Measurements from ENCODE around the gene IGF2R. TPM values are rescaled to one million over a fixed set of nuclear protein-coding genes. Genes with fewer than 3 reads are reported as not detected.

IGF2R gene
- total RNA-seq, 4 donors from 2014 or later, result 56.6 to 134 (median 108) TPM

DNA sequence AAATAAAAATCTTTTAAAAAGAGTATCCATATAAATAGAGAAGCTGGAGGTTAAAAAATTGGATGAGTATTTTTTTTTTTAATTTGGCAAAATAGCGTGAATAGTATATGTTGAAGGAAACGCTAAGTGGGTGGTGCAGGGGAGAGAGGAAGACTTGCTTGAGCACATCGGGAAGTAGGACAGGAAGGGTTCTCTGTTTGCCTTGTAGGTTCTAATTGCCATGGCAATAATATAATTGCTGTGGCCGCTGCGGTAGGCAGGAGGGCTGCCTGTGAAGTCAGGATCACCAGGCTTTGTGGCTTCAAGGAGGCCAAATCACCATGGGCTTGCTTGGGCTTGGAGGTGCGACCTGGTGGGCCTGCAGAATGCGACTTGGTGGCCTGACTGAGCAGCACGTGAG, 35.1 kb downstream of the IGF2R start:
- intact Hi-C loops (cut with DNase I; ENCODE audit: low total_unique reads), result no loop called here
- Histone ChIP-seq H3K36me3 (no peaks in the 10 kb centered on the region), H3K4me3 (no peak overlapping the region), H3K27ac (no peak overlapping the region), H3K4me1 (peaks cover 40% of the 10 kb centered on the region in 2 donors), H3K9me3 (no peaks in the 10 kb centered on the region), H3K27me3 (no peaks in the 10 kb centered on the region)
- in situ Hi-C loops (cut with MboI; ENCODE audit: low sequenced_read_pairs in 4 of 4), result no loop called here
- TF ChIP-seq, protein P1, sequence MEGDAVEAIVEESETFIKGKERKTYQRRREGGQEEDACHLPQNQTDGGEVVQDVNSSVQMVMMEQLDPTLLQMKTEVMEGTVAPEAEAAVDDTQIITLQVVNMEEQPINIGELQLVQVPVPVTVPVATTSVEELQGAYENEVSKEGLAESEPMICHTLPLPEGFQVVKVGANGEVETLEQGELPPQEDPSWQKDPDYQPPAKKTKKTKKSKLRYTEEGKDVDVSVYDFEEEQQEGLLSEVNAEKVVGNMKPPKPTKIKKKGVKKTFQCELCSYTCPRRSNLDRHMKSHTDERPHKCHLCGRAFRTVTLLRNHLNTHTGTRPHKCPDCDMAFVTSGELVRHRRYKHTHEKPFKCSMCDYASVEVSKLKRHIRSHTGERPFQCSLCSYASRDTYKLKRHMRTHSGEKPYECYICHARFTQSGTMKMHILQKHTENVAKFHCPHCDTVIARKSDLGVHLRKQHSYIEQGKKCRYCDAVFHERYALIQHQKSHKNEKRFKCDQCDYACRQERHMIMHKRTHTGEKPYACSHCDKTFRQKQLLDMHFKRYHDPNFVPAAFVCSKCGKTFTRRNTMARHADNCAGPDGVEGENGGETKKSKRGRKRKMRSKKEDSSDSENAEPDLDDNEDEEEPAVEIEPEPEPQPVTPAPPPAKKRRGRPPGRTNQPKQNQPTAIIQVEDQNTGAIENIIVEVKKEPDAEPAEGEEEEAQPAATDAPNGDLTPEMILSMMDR (IDR thresholded peaks at IDR 0.05 in 4 of 5, conservative IDR thresholded peaks at IDR 0.05 in 1 of 5), result no peak
- TF ChIP-seq POLR2A (IDR thresholded peaks at IDR 0.05), result no peak
- ATAC-seq (no peak), DNase-seq (no peak)

DNA sequence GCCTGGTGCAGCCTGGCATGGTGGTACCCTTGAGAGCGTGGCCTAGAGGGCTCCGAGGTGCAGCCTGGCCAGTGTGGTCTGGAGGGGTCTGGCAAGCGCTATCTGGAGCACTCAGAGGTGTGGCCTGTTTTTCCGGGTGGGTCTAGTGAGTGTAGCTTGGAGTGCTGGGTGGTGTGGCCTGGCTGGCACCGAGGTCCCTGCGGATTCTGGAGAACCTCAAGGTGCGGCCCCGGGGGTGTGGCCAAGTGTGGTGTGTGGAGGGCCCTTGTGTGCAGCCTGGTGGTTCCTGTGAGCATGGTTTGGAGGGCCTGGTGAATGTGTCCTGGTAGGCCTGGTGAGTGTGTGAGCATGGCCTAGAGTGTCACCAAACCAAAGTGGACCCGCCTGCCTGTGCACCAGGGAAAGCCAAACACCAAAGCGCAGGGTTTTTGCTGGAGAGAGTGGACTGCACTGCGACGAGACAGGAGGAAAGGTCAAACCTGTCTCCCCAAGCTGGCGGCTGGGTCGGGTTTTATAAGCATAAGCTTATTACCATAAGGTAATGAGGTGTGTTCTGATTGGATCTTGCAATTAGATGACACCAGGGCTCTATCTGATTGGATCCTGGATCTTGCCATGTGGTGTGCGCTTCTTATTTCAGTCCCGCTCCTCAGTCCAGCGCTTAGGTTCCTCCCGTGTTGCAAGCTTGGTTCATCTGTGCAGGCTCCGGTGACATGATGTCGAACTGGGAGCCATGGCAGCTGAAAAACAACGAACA, 35.7 kb downstream of the IGF2R start:
- in situ Hi-C loops (cut with MboI; ENCODE audit: low sequenced_read_pairs in 4 of 4) (no loop called here), intact Hi-C loops (cut with DNase I; ENCODE audit: low total_unique reads) (no loop called here)
- TF ChIP-seq, protein P1 (IDR thresholded peaks at IDR 0.05 in 4 of 5, conservative IDR thresholded peaks at IDR 0.05 in 1 of 5), result no peak
- TF ChIP-seq POLR2A (IDR thresholded peaks at IDR 0.05), result no peak
- DNase-seq, result no peak
- no peak for ATAC-seq
- Histone ChIP-seq H3K4me3 (no peak overlapping the region), H3K27me3 (no peaks in the 10 kb centered on the region), H3K36me3 (peaks cover 0 to 4% of the 10 kb centered on the region in 2 donors), H3K4me1 (peaks cover 41 to 46% of the 10 kb centered on the region in 2 donors), H3K27ac (no peak overlapping the region), H3K9me3 (no peaks in the 10 kb centered on the region)

DNA sequence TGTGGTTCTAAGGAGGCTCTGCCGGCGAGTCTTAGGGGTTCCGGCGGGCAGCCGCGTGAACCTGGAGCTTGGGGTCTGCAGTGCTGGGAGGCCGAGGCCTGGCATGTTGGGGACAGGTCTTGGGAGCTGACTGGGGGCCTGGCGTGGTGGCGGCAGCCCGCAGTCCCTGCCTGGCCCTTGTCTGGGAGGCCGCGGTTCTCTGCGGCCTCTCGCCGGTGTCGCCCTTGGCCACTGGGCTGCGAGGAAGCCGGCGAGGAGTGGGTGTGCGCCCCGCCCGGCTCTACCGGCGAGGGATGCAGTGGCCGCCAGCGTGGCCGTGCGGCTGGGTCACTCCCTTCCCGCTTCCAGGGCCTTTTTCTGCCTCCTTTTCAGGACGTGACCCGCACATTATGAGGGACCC, 36.3 kb downstream of the IGF2R start:
- peaks cover 46 to 49% of the 10 kb centered on the region in 2 donors for H3K4me1 ChIP-seq
- no peak overlapping the region for H3K4me3 ChIP-seq
- TF ChIP-seq, protein P1 (IDR thresholded peaks at IDR 0.05 in 4 of 5, conservative IDR thresholded peaks at IDR 0.05 in 1 of 5), result no peak
- H3K27me3 ChIP-seq, result no peaks in the 10 kb centered on the region
- DNase-seq, result no peak
- intact Hi-C loops (cut with DNase I; ENCODE audit: low total_unique reads), result no loop called here
- H3K27ac ChIP-seq, result no peak overlapping the region
- H3K36me3 ChIP-seq, result peaks cover 0 to 5% of the 10 kb centered on the region in 2 donors
- in situ Hi-C loops (cut with MboI; ENCODE audit: low sequenced_read_pairs in 4 of 4), result no loop called here
- no peak for ATAC-seq
- H3K9me3 ChIP-seq, result no peaks in the 10 kb centered on the region

DNA sequence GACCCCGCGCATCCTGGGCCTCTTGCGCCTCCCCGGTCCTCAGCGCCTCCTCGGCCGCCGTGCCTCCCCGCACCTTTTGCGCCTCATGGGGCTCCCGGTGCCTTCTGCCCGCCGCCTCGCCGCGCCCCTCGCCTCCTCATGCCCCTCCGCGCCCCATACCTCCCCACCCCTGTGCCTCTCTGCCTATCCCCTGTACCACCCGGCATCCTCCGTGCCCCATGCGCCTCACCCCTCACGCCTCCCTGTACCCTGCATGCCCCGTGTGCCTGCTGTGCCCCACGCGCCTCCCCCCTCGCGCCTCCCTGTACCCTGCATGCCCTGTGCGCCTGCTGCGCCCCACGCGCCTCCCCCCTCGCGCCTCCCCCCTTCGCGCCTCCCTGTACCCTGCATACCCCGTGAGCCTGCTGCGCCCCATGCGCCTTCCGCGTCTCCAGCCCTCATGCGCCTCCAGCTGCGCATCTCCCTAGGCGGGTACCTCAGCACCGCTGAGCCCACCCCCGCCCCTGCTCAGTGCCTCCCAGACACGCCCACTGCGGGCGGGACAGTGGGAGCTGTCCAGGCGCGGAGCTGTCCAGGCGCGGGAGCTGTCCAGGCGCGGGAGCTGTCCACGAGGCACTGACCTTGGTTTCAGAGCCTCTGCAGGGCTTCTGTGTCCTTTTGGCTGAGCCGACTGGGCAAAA, 37.1 kb downstream of the IGF2R start:
- no peak for DNase-seq
- no peak for TF ChIP-seq POLR2A (IDR thresholded peaks at IDR 0.05)
- TF ChIP-seq, protein P1 (IDR thresholded peaks at IDR 0.05 in 4 of 5, conservative IDR thresholded peaks at IDR 0.05 in 1 of 5), result no peak
- Histone ChIP-seq H3K4me3 (no peak overlapping the region), H3K27ac (no peak overlapping the region), H3K27me3 (no peaks in the 10 kb centered on the region), H3K36me3 (peaks cover 0 to 9% of the 10 kb centered on the region in 2 donors), H3K4me1 (peaks cover 52 to 57% of the 10 kb centered on the region in 2 donors), H3K9me3 (no peaks in the 10 kb centered on the region)
- no peak for ATAC-seq
- intact Hi-C loops (cut with DNase I; ENCODE audit: low total_unique reads) (no loop called here), in situ Hi-C loops (cut with MboI; ENCODE audit: low sequenced_read_pairs in 4 of 4) (no loop called here)

All from gastrocnemius medialis (tissue), 4 donors.